Left ventricle myocardium inferior (tissue), 1 donor: Measurements from ENCODE around the gene RAD50. TPM values are rescaled to one million over a fixed set of nuclear protein-coding genes. Genes with fewer than 3 reads are reported as not detected.

Experiments used
- DNase-seq: peaks from one replicate; pipeline ENCODE4 v3.0.0-alpha.2; 2020
- H3K27ac ChIP-seq: fragments of 200-600 bp; replicated peaks from 2 replicates; pipeline ENCODE4 v1.8.0; 2021
- H3K27me3 ChIP-seq: fragments of 200-600 bp; 2 replicates; pipeline ENCODE4 v1.8.0; 2021; ENCODE audit warnings: low read depth
- H3K36me3 ChIP-seq: fragments of 200-600 bp; 2 replicates; pipeline ENCODE4 v1.8.0; 2021
- H3K4me1 ChIP-seq: fragments of 200-600 bp; 2 replicates; pipeline ENCODE4 v1.8.0; 2021
- H3K4me3 ChIP-seq: fragments of 200-600 bp; 2 replicates; pipeline ENCODE4 v1.8.0; 2021; ENCODE audit warnings: mild to moderate bottlenecking, moderate library complexity
- H3K9me3 ChIP-seq: fragments of 200-600 bp; replicated peaks from 2 replicates; pipeline ENCODE4 v1.8.0; 2021
- CTCF ChIP-seq: fragments of 200-600 bp; IDR thresholded peaks from 2 replicates; pipeline ENCODE4 v1.8.0; 2021; ENCODE audit warnings: antibody characterized with exemption, mild to moderate bottlenecking, borderline replicate concordance
- intact Hi-C: fragments of 100-400 bp; cut with micrococcal nuclease; formaldehyde crosslinking; loops from one replicate; pipeline ENCODE4 v1.11.0; 2022
- total RNA-seq: library from RNA; stranded (reverse); fragmentation: NEBNext Ultra II Directional; extraction: Animal tissue kit (Norgen Biotek cat#: 25700); gene quantifications from one replicate; pipeline ENCODE4 v1.2.1, GENCODE V29; 2021
- donor health status: DM: no; HTN: yes; CAD: no; lungs with severe emphysema.

Gene RAD50
- total RNA-seq, 1 donor from 2014 or later: 33.4 TPM

- Histone ChIP-seq H3K9me3 (no peaks in the 10 kb centered on the region), H3K27me3 (peaks cover 5% of the 10 kb centered on the region), H3K27ac (no peak overlapping the region), H3K4me1 (no peaks in the 10 kb centered on the region), H3K36me3 (no peaks in the 10 kb centered on the region), H3K4me3 (no peak overlapping the region)
- DNase-seq: no peak
- intact Hi-C loops: no loop called here
- TF ChIP-seq CTCF: no peak
These were observed 116.7 kb downstream of the RAD50 start for GRCh38 chr5:132673488-132673887.

GRCh38 chr5:132673939-132674630, 117.3 kb downstream of the RAD50 start, which contains the start of gene IL4:
TSS of gene IL4 (plus strand) at chr5:132673989. CDS start at chr5:132674051, 62 bp downstream.
- DNase-seq: no peak
- TF ChIP-seq CTCF: no peak
- Histone ChIP-seq H3K36me3 (no peaks in the 10 kb centered on the region), H3K4me3 (no peak within 1 kb of the TSS), H3K4me1 (no peaks in the 10 kb centered on the region), H3K27me3 (peaks cover 5% of the 10 kb centered on the region), H3K27ac (no peak within 1 kb of the TSS), H3K9me3 (no peaks in the 10 kb centered on the region)
- intact Hi-C loops: no loop called here

- no peak overlapping the region for H3K27ac ChIP-seq
These were observed 118.1 kb downstream of the RAD50 start for GRCh38 chr5:132674671-132675506.

GRCh38 chr5:132675936-132676689, 119.3 kb downstream of the RAD50 start:
- H3K36me3 ChIP-seq: no peaks in the 10 kb centered on the region
- intact Hi-C loops: no loop called here
- no peaks in the 10 kb centered on the region for H3K4me1 ChIP-seq
- no peak for TF ChIP-seq CTCF
- no peaks in the 10 kb centered on the region for H3K27me3 ChIP-seq
- no peaks in the 10 kb centered on the region for H3K9me3 ChIP-seq
- H3K4me3 ChIP-seq: no peak overlapping the region
- no peak for DNase-seq
- H3K27ac ChIP-seq: no peak overlapping the region

More at GRCh38 chr5:132674671-132675506, 118.1 kb downstream of the RAD50 start:
- no peaks in the 10 kb centered on the region for H3K36me3 ChIP-seq
- peaks cover 5% of the 10 kb centered on the region for H3K27me3 ChIP-seq
- intact Hi-C loops: no loop called here
- no peak for TF ChIP-seq CTCF
- H3K4me3 ChIP-seq: no peak overlapping the region
- H3K4me1 ChIP-seq: no peaks in the 10 kb centered on the region
- DNase-seq: no peak
- no peaks in the 10 kb centered on the region for H3K9me3 ChIP-seq

GRCh38 chr5:132677191-132677590, 120.4 kb downstream of the RAD50 start:
- no peak for TF ChIP-seq CTCF
- Histone ChIP-seq H3K9me3 (no peaks in the 10 kb centered on the region), H3K36me3 (no peaks in the 10 kb centered on the region), H3K4me1 (no peaks in the 10 kb centered on the region), H3K4me3 (no peak overlapping the region), H3K27me3 (no peaks in the 10 kb centered on the region), H3K27ac (no peak overlapping the region)
- intact Hi-C loops: no loop called here
- no peak for DNase-seq
